H1 (cell line): ENCODE data around the gene GARNL3. TPM values are rescaled to one million over a fixed set of nuclear protein-coding genes. Genes with fewer than 3 reads are reported as not detected.

ENCODE experiments used
- CTCF ChIA-PET: fragments of 300-600 bp; sonication (Branson Sonifier 250); formaldehyde crosslinking; loops from one replicate; lab custom pipeline; 2021; ENCODE audit not compliant: partially characterized antibody; lab: Charles Lee
- POLR2A ChIA-PET: fragments of 300-600 bp; sonication (Branson Sonifier 250); formaldehyde crosslinking; loops from one replicate; lab custom pipeline; 2021; ENCODE audit warnings: inconsistent platforms; ENCODE audit not compliant: partially characterized antibody; lab: Charles Lee
- DNase-seq, 2 experiments: peaks; one replicate each; pipeline versions ENCODE4 v3.0.0 to v3.0.0-alpha.2; 2010 to 2022; ENCODE audit warnings: low spot score in 2 of 2, low read depth in 1 of 2, mixed read lengths in 1 of 2
- FAIRE-seq: peaks from 2 replicates; lab custom pipeline; 2011; peaks lifted over from hg19 to GRCh38; lab: Jason Lieb, UNC
- H2AFZ ChIP-seq: 2 replicates; pipeline ENCODE4 v1.8.1; 2012; ENCODE audit warnings: low read length, inconsistent platforms
- H2AK5ac ChIP-seq: 2 replicates; pipeline ENCODE4 v1.6.1; 2013; ENCODE audit warnings: low read depth, low read length
- H2BK120ac ChIP-seq: replicated peaks from 2 replicates; pipeline ENCODE3; 2013; ENCODE audit warnings: low read depth, low read length, inconsistent platforms
- H2BK12ac ChIP-seq: 2 replicates; pipeline ENCODE4 v1.6.1; 2013; ENCODE audit warnings: low read depth, low read length
- H2BK15ac ChIP-seq: 2 replicates; pipeline ENCODE4 v1.6.1; 2013; ENCODE audit warnings: low read length
- H2BK20ac ChIP-seq: 2 replicates; pipeline ENCODE4 v1.6.1; 2013; ENCODE audit warnings: low read length
- H2BK5ac ChIP-seq: 2 replicates; pipeline ENCODE4 v1.6.1; 2013; ENCODE audit warnings: low read depth, low read length
- H3K14ac ChIP-seq: 2 replicates; pipeline ENCODE4 v1.6.1; 2013; ENCODE audit warnings: inconsistent platforms; ENCODE audit not compliant: insufficient read length
- H3K18ac ChIP-seq: 2 replicates; pipeline ENCODE4 v1.6.1; 2013; ENCODE audit warnings: low read length; ENCODE audit errors: extremely low read depth
- H3K23ac ChIP-seq: 2 replicates; pipeline ENCODE4 v1.6.1; 2013; ENCODE audit warnings: inconsistent platforms; ENCODE audit not compliant: insufficient read length
- H3K23me2 ChIP-seq: 2 replicates; pipeline ENCODE4 v1.6.1; 2013; ENCODE audit warnings: low read depth, low read length
- H3K27ac ChIP-seq: 2 replicates; pipeline ENCODE4 v1.6.1; 2011; ENCODE audit warnings: low read depth, low read length, inconsistent platforms
- H3K27me3 ChIP-seq, 4 experiments: replicated peaks in 1 of 4; 1 replicate in 1 of 4; 2 replicates in 3 of 4; pipeline versions ENCODE4 v1.6.1 to v1.8.1; 2011 to 2013; ENCODE audit warnings: low read length in 3 of 4, mild to moderate bottlenecking in 3 of 4, inconsistent platforms in 2 of 4, mixed read lengths in 2 of 4, moderate library complexity in 1 of 4; ENCODE audit not compliant: control insufficient read depth in 3 of 4, insufficient read depth in 3 of 4; ENCODE audit errors: extremely low read depth in 1 of 4
- H3K36me3 ChIP-seq, 4 experiments: 2 replicates each; pipeline versions ENCODE4 v1.6.1 to v1.8.1; 2011 to 2013; ENCODE audit warnings: mild to moderate bottlenecking in 4 of 4, low read length in 3 of 4, moderate library complexity in 2 of 4, control low read depth in 1 of 4, inconsistent platforms in 1 of 4; ENCODE audit not compliant: insufficient read depth in 4 of 4, control insufficient read depth in 2 of 4
- H3K4ac ChIP-seq: replicated peaks from 2 replicates; pipeline ENCODE3; 2013; ENCODE audit warnings: low read length, low read depth, mixed read lengths, inconsistent platforms; ENCODE audit not compliant: insufficient read length
- H3K4me1 ChIP-seq, 4 experiments: replicated peaks in 1 of 4; 1 replicate in 1 of 4; 2 replicates in 3 of 4; pipeline versions ENCODE4 v1.6.1 to v1.8.1; 2011 to 2013; ENCODE audit warnings: low read length in 3 of 4, inconsistent platforms in 2 of 4, mixed read lengths in 1 of 4; ENCODE audit not compliant: insufficient read depth in 4 of 4, control insufficient read depth in 3 of 4
- H3K4me2 ChIP-seq, 2 experiments: 2 replicates each; pipeline versions ENCODE4 v1.6.1 to v1.8.1; 2011 to 2013; ENCODE audit warnings: low read depth in 2 of 2, low read length in 2 of 2, control low read depth in 1 of 2, inconsistent platforms in 1 of 2, mild to moderate bottlenecking in 1 of 2; ENCODE audit not compliant: insufficient read depth in 1 of 2
- H3K4me3 ChIP-seq, 4 experiments: fragments of 200-600, 300-600 bp in 1 of 4; sonication (generic), shearing (Covaris generic), sonication (Bioruptor Twin) in 1 of 4; 2 replicates each; pipeline versions ENCODE4 v1.5.1 to v1.8.1; 2011 to 2016; ENCODE audit warnings: low read length in 4 of 4, low read depth in 3 of 4, control low read depth in 2 of 4, inconsistent platforms in 2 of 4, mild to moderate bottlenecking in 2 of 4, mixed read lengths in 1 of 4, moderate library complexity in 1 of 4; ENCODE audit not compliant: insufficient read depth in 2 of 4; ENCODE audit errors: extremely low read depth in 1 of 4
- H3K56ac ChIP-seq: replicated peaks from 2 replicates; pipeline ENCODE3; 2013; ENCODE audit warnings: low read depth, mild to moderate bottlenecking, mixed read lengths, low read length, inconsistent platforms; ENCODE audit not compliant: insufficient read length
- H3K79me1 ChIP-seq: 2 replicates; pipeline ENCODE4 v1.6.1; 2013; ENCODE audit warnings: low read depth, low read length, control low read depth
- H3K79me2 ChIP-seq, 2 experiments: 2 replicates each; pipeline versions ENCODE4 v1.6.1 to v1.8.1; 2012 to 2013; ENCODE audit warnings: low read length in 2 of 2, mild to moderate bottlenecking in 2 of 2, inconsistent platforms in 1 of 2; ENCODE audit not compliant: insufficient read depth in 2 of 2, control insufficient read depth in 1 of 2
- H3K9ac ChIP-seq, 4 experiments: replicated peaks in 1 of 4; 1 replicate in 1 of 4; 2 replicates in 3 of 4; pipeline versions ENCODE4 v1.6.1 to v1.8.1; 2011 to 2013; ENCODE audit warnings: low read depth in 3 of 4, low read length in 3 of 4, control low read depth in 2 of 4, mild to moderate bottlenecking in 2 of 4, moderate library complexity in 2 of 4, inconsistent platforms in 1 of 4; ENCODE audit errors: extremely low read depth in 1 of 4
- H3K9me3 ChIP-seq, 2 experiments: 2 replicates each; pipeline versions ENCODE4 v1.6.1 to v1.8.1; 2012 to 2013; ENCODE audit warnings: mild to moderate bottlenecking in 2 of 2, moderate library complexity in 2 of 2, control low read depth in 1 of 2, inconsistent platforms in 1 of 2, low read depth in 1 of 2, low read length in 1 of 2, mixed read lengths in 1 of 2; ENCODE audit not compliant: insufficient read depth in 2 of 2
- H4K20me1 ChIP-seq, 2 experiments: replicated peaks in 1 of 2; 2 replicates each; pipeline versions ENCODE3 to v1.8.1; 2011 to 2013; ENCODE audit warnings: inconsistent platforms in 2 of 2, low read length in 2 of 2, mild to moderate bottlenecking in 1 of 2; ENCODE audit not compliant: insufficient read depth in 2 of 2, control insufficient read depth in 1 of 2
- H4K5ac ChIP-seq: 2 replicates; pipeline ENCODE4 v1.6.1; 2013; ENCODE audit warnings: low read length, low read depth, mixed read lengths, inconsistent platforms; ENCODE audit not compliant: insufficient read length
- H4K8ac ChIP-seq: 2 replicates; pipeline ENCODE4 v1.8.0; 2013; ENCODE audit warnings: mild to moderate bottlenecking, moderate library complexity, low read length, inconsistent platforms; ENCODE audit not compliant: insufficient read depth; ENCODE audit errors: extremely low read depth
- H4K91ac ChIP-seq: replicated peaks from 2 replicates; pipeline ENCODE3; 2013; ENCODE audit warnings: low read length, mixed read lengths, inconsistent platforms; ENCODE audit not compliant: insufficient read length
- ATF3 ChIP-seq: IDR thresholded peaks from 2 replicates; pipeline ENCODE4 v1.6.1; 2011; ENCODE audit warnings: low read depth, mild to moderate bottlenecking, low read length; ENCODE audit not compliant: insufficient read depth
- CBX5 ChIP-seq: fragments of 300-800, 300-1000 bp; sonication (generic); IDR thresholded peaks from 2 replicates; pipeline ENCODE4 v1.7.1; 2016; ENCODE audit warnings: antibody characterized with exemption, low read length, low read depth
- CHD1 ChIP-seq: IDR thresholded peaks from 2 replicates; pipeline ENCODE4 v1.6.1; 2012; ENCODE audit warnings: low read depth, low read length, improper control_type of control experiment
- E2F6 ChIP-seq: IDR thresholded peaks from 2 replicates; pipeline ENCODE4 v1.6.1; 2012; ENCODE audit warnings: inconsistent platforms
- GTF2F1 ChIP-seq: IDR thresholded peaks from 2 replicates; pipeline ENCODE4 v1.6.1; 2012; ENCODE audit warnings: low read depth, low read length, improper control_type of control experiment, borderline replicate concordance
- JUN ChIP-seq: IDR thresholded peaks from 2 replicates; pipeline ENCODE4 v1.6.1; 2011; ENCODE audit warnings: low read depth, mild to moderate bottlenecking, improper control_type of control experiment, low read length
- KDM1A ChIP-seq: fragments of 200-600, 300-600 bp; sonication (generic); IDR thresholded peaks from 2 replicates; pipeline ENCODE4 v1.7.1; 2016; ENCODE audit warnings: mild to moderate bottlenecking, low read length, borderline replicate concordance
- MAX ChIP-seq: IDR thresholded peaks from 2 replicates; pipeline ENCODE4 v1.6.1; 2012; ENCODE audit warnings: inconsistent platforms
- NRF1 ChIP-seq: IDR thresholded peaks from 2 replicates; pipeline ENCODE4 v1.6.1; 2011; ENCODE audit warnings: mild to moderate bottlenecking, low read depth, low read length, improper control_type of control experiment
- POU5F1 ChIP-seq: IDR thresholded peaks from 2 replicates; pipeline ENCODE4 v1.6.1; 2011; ENCODE audit warnings: low read depth, mild to moderate bottlenecking, low read length, moderate library complexity
- RFX5 ChIP-seq: IDR thresholded peaks from 2 replicates; pipeline ENCODE4 v1.6.1; 2011; ENCODE audit warnings: low read depth, low read length, improper control_type of control experiment, borderline replicate concordance
- RNF2 ChIP-seq: fragments of 200-900, 300-1000 bp; sonication (generic); IDR thresholded peaks from 2 replicates; pipeline ENCODE4 v1.7.1; 2016; ENCODE audit warnings: borderline replicate concordance, low read depth, mild to moderate bottlenecking, antibody characterized with exemption, low read length; ENCODE audit not compliant: poor library complexity, severe bottlenecking; ENCODE audit errors: missing control alignments
- TAF1 ChIP-seq: IDR thresholded peaks from 2 replicates; pipeline ENCODE4 v1.6.1; 2011; ENCODE audit warnings: mild to moderate bottlenecking, low read depth, low read length
- TEAD4 ChIP-seq: IDR thresholded peaks from 2 replicates; pipeline ENCODE4 v1.6.1; 2012; ENCODE audit warnings: low read depth, low read length, inconsistent platforms, mixed read lengths
- polyA plus RNA-seq, 7 experiments: library from polyadenylated mRNA; depleted of rRNA in 3 of 7; stranded (reverse) in 5 of 7; unstranded in 2 of 7; fragments of >200 nt in 5 of 7; fragments of 200-250 nt in 2 of 7; gene quantifications; 1 replicate in 5 of 7; 2 replicates in 1 of 7; 4 replicates in 1 of 7; pipeline versions ENCODE4 v1.2.1 to v1.2.3, GENCODE V29; 2011 to 2013; ENCODE audit warnings: missing spikeins in 2 of 7, mixed read lengths in 2 of 7
- total RNA-seq: library from RNA; stranded (reverse); fragmentation: NEBNext Ultra II Directional; extraction: Animal tissue kit (Norgen Biotek cat#: 25700); gene quantifications from 2 replicates; pipeline ENCODE4 v1.2.1, GENCODE V29; 2021

Gene GARNL3
- total and polyA plus RNA-seq, 2 of the 8 experiments (the other 6 are each of a cell fraction or from before 2014, with no cell fraction given): 6.5 to 18.3 TPM

GRCh38 chr9:127282611-127283010 lies 18.0 kb downstream of the GARNL3 start:
- H3K79me1 ChIP-seq: no peaks in the 10 kb centered on the region; the same call in 1 of the 2 replicates
- no peak overlapping the region for H3K18ac ChIP-seq
- H2BK15ac ChIP-seq: no peak overlapping the region
- POLR2A ChIA-PET: no interaction called here
- H3K36me3 ChIP-seq: no peaks in the 10 kb centered on the region
- CTCF ChIA-PET: no interaction called here
- H2BK5ac ChIP-seq: no peak overlapping the region
- no peak for FAIRE-seq
- H3K23me2 ChIP-seq: no peaks in the 10 kb centered on the region
- H4K91ac ChIP-seq: no peak overlapping the region
- H4K5ac ChIP-seq: no peak overlapping the region
- H4K20me1 ChIP-seq: peaks cover 0 to 1% of the 10 kb centered on the region in 2 experiments
- no peak overlapping the region for H2BK20ac ChIP-seq
- no peak for DNase-seq
- no peak overlapping the region for H2BK12ac ChIP-seq
- no peak overlapping the region for H3K14ac ChIP-seq
- no peak overlapping the region for H3K9ac ChIP-seq
- H2AK5ac ChIP-seq: no peak overlapping the region
- H3K79me2 ChIP-seq: no peaks in the 10 kb centered on the region
- no peak overlapping the region for H3K23ac ChIP-seq
- H3K4me2 ChIP-seq: no peak overlapping the region
- H3K4ac ChIP-seq: no peak overlapping the region
- H2AFZ ChIP-seq: no peak overlapping the region
- no peaks in the 10 kb centered on the region for H3K27me3 ChIP-seq
- H2BK120ac ChIP-seq: no peak overlapping the region
- H3K27ac ChIP-seq: no peak overlapping the region
- no peak overlapping the region for H3K56ac ChIP-seq
- no peaks in the 10 kb centered on the region for H3K9me3 ChIP-seq
- H3K4me3 ChIP-seq: no peak overlapping the region
- peaks cover 0 to 4% (median under 1%) of the 10 kb centered on the region in 4 experiments; a peak in 2 of 7 replicates for H3K4me1 ChIP-seq
- no peak overlapping the region for H4K8ac ChIP-seq
- TF ChIP-seq GTF2F1 (no peak), RNF2 (no peak), MAX (no peak), E2F6 (no peak), KDM1A (no peak), TEAD4 (no peak), TAF1 (no peak), ATF3 (no peak), NRF1 (no peak), RFX5 (no peak), CBX5 (no peak), POU5F1 (no peak), CHD1 (no peak), JUN (no peak)
